GM15510 (cell line): ENCODE data around the gene TMEM229A.

Experiments used
- POLR2A ChIP-seq: IDR thresholded peaks from 3 replicates; pipeline ENCODE4 v1.6.1; 2011; ENCODE audit warnings: borderline replicate concordance; ENCODE audit not compliant: insufficient read length; ENCODE audit errors: extremely low read depth

Gene TMEM229A

GRCh38 chr7:123998921-123999320 lies 33.9 kb downstream of the TMEM229A start:
- TF ChIP-seq POLR2A = no peak

- no peak for TF ChIP-seq POLR2A
These were observed 36.6 kb downstream of the TMEM229A start for GRCh38 chr7:123996327-123996625.

- TF ChIP-seq POLR2A = no peak
These were observed 37.1 kb downstream of the TMEM229A start for GRCh38 chr7:123995617-123996326.

- no peak for TF ChIP-seq POLR2A
These were observed 38.4 kb downstream of the TMEM229A start for GRCh38 chr7:123994449-123994848.

GRCh38 chr7:123993996-123994395 lies 38.9 kb downstream of the TMEM229A start:
- TF ChIP-seq POLR2A = no peak

GRCh38 chr7:123992913-123993518 lies 39.9 kb downstream of the TMEM229A start:
- no peak for TF ChIP-seq POLR2A

- no peak for TF ChIP-seq POLR2A
These were observed 45.4 kb downstream of the TMEM229A start for GRCh38 chr7:123987445-123987844.
